Liver (tissue), 9 donors: ENCODE measurements around the gene ACSS2. TPM values are rescaled to one million over a fixed set of nuclear protein-coding genes. Genes with fewer than 3 reads are reported as not detected.
A peak's percentile ranks its signal among the peaks of the same experiment; 100 is the strongest.

Experiments
- DNase-seq: peaks from one replicate; pipeline ENCODE4 v3.0.0-alpha.2; 2017; ENCODE audit warnings: low spot score
- H3K27ac ChIP-seq, 2 donors: one replicate each; pipeline ENCODE4 v1.7.0; 2013; ENCODE audit warnings: inconsistent platforms in 2 of 2, low read length in 2 of 2, control low read depth in 1 of 2, low read depth in 1 of 2, mild to moderate bottlenecking in 1 of 2
- H3K27me3 ChIP-seq, 4 donors: one replicate each; pipeline versions ENCODE4 v1.6.1 to v1.7.0; 2013; ENCODE audit warnings: low read length in 3 of 4, inconsistent platforms in 1 of 4, mild to moderate bottlenecking in 1 of 4, moderate library complexity in 1 of 4; ENCODE audit not compliant: control insufficient read depth in 4 of 4, insufficient read depth in 4 of 4
- H3K36me3 ChIP-seq, 4 donors: one replicate each; pipeline versions ENCODE4 v1.6.1 to v1.7.0; 2013; ENCODE audit warnings: low read length in 3 of 4, mild to moderate bottlenecking in 3 of 4, low read depth in 1 of 4, moderate library complexity in 1 of 4; ENCODE audit not compliant: control insufficient read depth in 4 of 4, insufficient read depth in 3 of 4
- H3K4me1 ChIP-seq, 4 donors: one replicate each; pipeline versions ENCODE4 v1.6.1 to v1.7.0; 2013; ENCODE audit warnings: low read length in 3 of 4, mild to moderate bottlenecking in 3 of 4, moderate library complexity in 1 of 4; ENCODE audit not compliant: control insufficient read depth in 4 of 4, insufficient read depth in 4 of 4
- H3K4me3 ChIP-seq, 3 donors: one replicate each; pipeline versions ENCODE4 v1.6.1 to v1.7.0; 2013; ENCODE audit warnings: low read length in 3 of 3, control low read depth in 1 of 3, low read depth in 1 of 3, mild to moderate bottlenecking in 1 of 3
- H3K9ac ChIP-seq, 2 donors: one replicate each; pipeline ENCODE4 v1.7.0; 2013; ENCODE audit warnings: low read length in 2 of 2, mild to moderate bottlenecking in 2 of 2, moderate library complexity in 2 of 2, control low read depth in 1 of 2, low read depth in 1 of 2
- H3K9me3 ChIP-seq, 4 donors: one replicate each; pipeline versions ENCODE4 v1.6.1 to v1.7.0; 2013; ENCODE audit warnings: low read length in 3 of 4; ENCODE audit not compliant: control insufficient read depth in 4 of 4
- EGR1 ChIP-seq, 2 donors: IDR thresholded peaks; 2 replicates each; pipeline ENCODE4 v1.6.1; 2016 to 2018; ENCODE audit warnings: antibody characterized with exemption in 2 of 2, low read depth in 2 of 2
- FOXA1 ChIP-seq: IDR thresholded peaks from 2 replicates; pipeline ENCODE4 v1.6.1; 2016; ENCODE audit warnings: antibody characterized with exemption
- GABPA ChIP-seq, 2 donors: IDR thresholded peaks in 1 of 2; conservative IDR thresholded peaks in 1 of 2; 2 replicates each; pipeline ENCODE4 v1.6.1; 2016; ENCODE audit warnings: antibody characterized with exemption in 2 of 2, mild to moderate bottlenecking in 1 of 2, moderate library complexity in 1 of 2
- HNF4A ChIP-seq, 2 donors: conservative IDR thresholded peaks; 2 replicates each; pipeline ENCODE4 v1.6.1; 2016; ENCODE audit warnings: antibody characterized with exemption in 2 of 2, mild to moderate bottlenecking in 2 of 2
- HNF4G ChIP-seq: IDR thresholded peaks from 2 replicates; pipeline ENCODE4 v1.6.1; 2016; ENCODE audit warnings: antibody characterized with exemption
- NR2F2 ChIP-seq: IDR thresholded peaks from 2 replicates; pipeline ENCODE4 v1.6.1; 2016; ENCODE audit warnings: antibody characterized with exemption
- RAD21 ChIP-seq, 2 donors: IDR thresholded peaks; 2 replicates each; pipeline ENCODE4 v1.6.1; 2016; ENCODE audit warnings: antibody characterized with exemption in 2 of 2, mild to moderate bottlenecking in 2 of 2
- RXRA ChIP-seq, 2 donors: IDR thresholded peaks; 2 replicates each; pipeline ENCODE4 v1.6.1; 2017 to 2018; ENCODE audit warnings: antibody characterized with exemption in 2 of 2, mild to moderate bottlenecking in 1 of 2
- SP1 ChIP-seq: IDR thresholded peaks from 2 replicates; pipeline ENCODE4 v1.6.1; 2018; ENCODE audit warnings: antibody characterized with exemption, mild to moderate bottlenecking
- TAF1 ChIP-seq: conservative IDR thresholded peaks from 2 replicates; pipeline ENCODE4 v1.6.1; 2016; ENCODE audit warnings: antibody characterized with exemption, mild to moderate bottlenecking
- WGBS: extraction: QIAGEN DNeasy Blood & Tissue Kit; methylation state at CpG from one replicate; pipeline ENCODE4 v1.1.7; 2013; 5-methylcytosine and 5-hydroxymethylcytosine counted together
- polyA plus RNA-seq, 2 donors: library from polyadenylated mRNA; stranded (reverse) in 1 of 2; unstranded in 1 of 2; fragments of 200-250 nt in 1 of 2; fragments of >200 nt in 1 of 2; fragmentation: Nextera tagmentation in 1 of 2; extraction: Ambion mirVana in 1 of 2; gene quantifications; one replicate each; pipeline versions ENCODE4 v1.2.1 to v1.2.3, GENCODE V29; 2013 to 2015
- total RNA-seq, 2 donors: library from RNA; depleted of rRNA; stranded (reverse); fragments of >200 nt; gene quantifications; one replicate each; pipeline ENCODE4 v1.2.3, GENCODE V29; 2014
- TF ChIP-seq, protein P1 (sequence below): IDR thresholded peaks from 2 replicates; pipeline ENCODE4 v1.6.1; 2016; ENCODE audit warnings: antibody characterized with exemption
- TF ChIP-seq, protein P2 (sequence below): fragments of 150-350 bp; IDR thresholded peaks from 2 replicates; pipeline ENCODE4 v1.5.1; 2017; ENCODE audit warnings: improper control_type of control experiment, low read depth, low read length; ENCODE audit not compliant: missing input control
- TF ChIP-seq, protein P3 (sequence below): IDR thresholded peaks from 2 replicates; pipeline ENCODE4 v1.6.1; 2016; ENCODE audit warnings: antibody characterized with exemption
- donor health status: healthy.
- donor health status: healthy.
- donor health status: healthy.
- donor health status: healthy.
- donor health status: healthy.

The ACSS2 gene
- total and polyA plus RNA-seq, 4 donors = 29.8 to 260 (median 80.0) TPM

DNA sequence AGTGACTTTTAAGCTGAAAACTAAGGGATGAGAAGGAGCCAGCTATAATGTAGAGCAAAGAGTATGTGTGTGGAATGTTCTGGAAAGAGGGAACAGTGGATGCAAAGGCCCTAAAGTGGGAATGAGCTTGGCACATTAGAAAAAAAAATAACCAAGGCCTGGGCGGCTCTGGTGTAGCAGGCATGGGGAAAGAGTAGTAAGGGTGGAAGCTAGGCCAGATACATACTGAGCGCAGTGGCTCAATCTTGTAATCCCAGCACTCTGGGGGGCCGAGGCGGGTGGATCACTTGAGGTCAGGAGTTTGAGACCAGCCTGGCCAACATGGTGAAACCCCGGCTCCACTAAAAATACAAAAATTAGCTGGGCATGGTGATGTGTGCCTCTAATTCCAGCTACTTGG is 12.2 kb upstream of the ACSS2 start:
- no peak for DNase-seq
- 98% methylated on average over 5 of the region's 5 CpGs for WGBS
- no peak overlapping the region for H3K4me3 ChIP-seq
- TF ChIP-seq, protein P1, sequence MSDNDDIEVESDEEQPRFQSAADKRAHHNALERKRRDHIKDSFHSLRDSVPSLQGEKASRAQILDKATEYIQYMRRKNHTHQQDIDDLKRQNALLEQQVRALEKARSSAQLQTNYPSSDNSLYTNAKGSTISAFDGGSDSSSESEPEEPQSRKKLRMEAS = no peak
- TF ChIP-seq, protein P2, sequence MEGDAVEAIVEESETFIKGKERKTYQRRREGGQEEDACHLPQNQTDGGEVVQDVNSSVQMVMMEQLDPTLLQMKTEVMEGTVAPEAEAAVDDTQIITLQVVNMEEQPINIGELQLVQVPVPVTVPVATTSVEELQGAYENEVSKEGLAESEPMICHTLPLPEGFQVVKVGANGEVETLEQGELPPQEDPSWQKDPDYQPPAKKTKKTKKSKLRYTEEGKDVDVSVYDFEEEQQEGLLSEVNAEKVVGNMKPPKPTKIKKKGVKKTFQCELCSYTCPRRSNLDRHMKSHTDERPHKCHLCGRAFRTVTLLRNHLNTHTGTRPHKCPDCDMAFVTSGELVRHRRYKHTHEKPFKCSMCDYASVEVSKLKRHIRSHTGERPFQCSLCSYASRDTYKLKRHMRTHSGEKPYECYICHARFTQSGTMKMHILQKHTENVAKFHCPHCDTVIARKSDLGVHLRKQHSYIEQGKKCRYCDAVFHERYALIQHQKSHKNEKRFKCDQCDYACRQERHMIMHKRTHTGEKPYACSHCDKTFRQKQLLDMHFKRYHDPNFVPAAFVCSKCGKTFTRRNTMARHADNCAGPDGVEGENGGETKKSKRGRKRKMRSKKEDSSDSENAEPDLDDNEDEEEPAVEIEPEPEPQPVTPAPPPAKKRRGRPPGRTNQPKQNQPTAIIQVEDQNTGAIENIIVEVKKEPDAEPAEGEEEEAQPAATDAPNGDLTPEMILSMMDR = no peak
- TF ChIP-seq TAF1 (no peak), HNF4G (no peak), GABPA (IDR thresholded peaks at IDR 0.05 in 1 of 2, conservative IDR thresholded peaks at IDR 0.05 in 1 of 2) (no peak), EGR1 (IDR thresholded peaks at IDR 0.05; ENCODE audit: low read depth in 2 of 2) (no peak)
- TF ChIP-seq, protein P3, sequence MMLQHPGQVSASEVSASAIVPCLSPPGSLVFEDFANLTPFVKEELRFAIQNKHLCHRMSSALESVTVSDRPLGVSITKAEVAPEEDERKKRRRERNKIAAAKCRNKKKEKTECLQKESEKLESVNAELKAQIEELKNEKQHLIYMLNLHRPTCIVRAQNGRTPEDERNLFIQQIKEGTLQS = no peak
- H3K9ac ChIP-seq = no peak overlapping the region
- H3K27me3 ChIP-seq = no peaks in the 10 kb centered on the region
- H3K36me3 ChIP-seq = peaks cover 2 to 5% (median 3%) of the 10 kb centered on the region in 4 donors
- no peaks in the 10 kb centered on the region for H3K9me3 ChIP-seq
- no peaks in the 10 kb centered on the region for H3K4me1 ChIP-seq
- no peak overlapping the region for H3K27ac ChIP-seq

DNA sequence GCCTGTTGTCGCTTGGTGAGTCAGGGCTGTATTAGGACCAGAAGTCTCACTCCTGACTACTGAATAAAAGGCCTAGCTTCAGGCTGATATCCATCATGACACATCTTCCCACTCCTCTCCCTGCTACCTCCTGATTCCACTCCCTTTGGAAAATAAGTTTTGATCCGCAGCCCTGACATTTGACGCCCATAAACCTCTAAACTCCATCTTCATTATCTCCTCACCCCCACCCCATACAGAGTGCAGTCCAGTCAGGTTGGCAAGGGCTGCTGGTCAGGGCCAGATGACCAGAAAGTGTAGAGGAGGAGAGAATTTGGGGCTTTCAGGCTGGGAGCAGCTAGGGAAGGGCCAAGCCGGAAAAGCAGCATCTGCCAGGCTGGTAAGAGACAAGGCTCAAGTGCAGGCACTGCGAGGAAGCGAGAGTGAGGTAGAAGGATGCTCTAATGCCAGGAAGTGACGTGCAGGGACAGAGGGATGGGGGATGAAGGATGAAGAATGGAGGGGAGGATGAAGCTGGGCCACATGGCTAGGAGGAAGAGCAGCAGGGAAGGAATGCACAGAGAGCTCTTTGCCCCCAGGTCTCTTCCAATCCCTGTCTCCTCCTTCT is 5.0 kb upstream of the ACSS2 start:
- Histone ChIP-seq H3K9me3 (no peaks in the 10 kb centered on the region), H3K27ac (no peak overlapping the region), H3K4me3 (no peak overlapping the region), H3K9ac (no peak overlapping the region), H3K4me1 (peaks cover 2 to 41% (median 28%) of the 10 kb centered on the region in 4 donors), H3K27me3 (no peaks in the 10 kb centered on the region), H3K36me3 (no peaks in the 10 kb centered on the region)
- WGBS = 97% methylated on average over 7 of the region's 7 CpGs
- DNase-seq = no peak
- TF ChIP-seq NR2F2 = no peak

DNA sequence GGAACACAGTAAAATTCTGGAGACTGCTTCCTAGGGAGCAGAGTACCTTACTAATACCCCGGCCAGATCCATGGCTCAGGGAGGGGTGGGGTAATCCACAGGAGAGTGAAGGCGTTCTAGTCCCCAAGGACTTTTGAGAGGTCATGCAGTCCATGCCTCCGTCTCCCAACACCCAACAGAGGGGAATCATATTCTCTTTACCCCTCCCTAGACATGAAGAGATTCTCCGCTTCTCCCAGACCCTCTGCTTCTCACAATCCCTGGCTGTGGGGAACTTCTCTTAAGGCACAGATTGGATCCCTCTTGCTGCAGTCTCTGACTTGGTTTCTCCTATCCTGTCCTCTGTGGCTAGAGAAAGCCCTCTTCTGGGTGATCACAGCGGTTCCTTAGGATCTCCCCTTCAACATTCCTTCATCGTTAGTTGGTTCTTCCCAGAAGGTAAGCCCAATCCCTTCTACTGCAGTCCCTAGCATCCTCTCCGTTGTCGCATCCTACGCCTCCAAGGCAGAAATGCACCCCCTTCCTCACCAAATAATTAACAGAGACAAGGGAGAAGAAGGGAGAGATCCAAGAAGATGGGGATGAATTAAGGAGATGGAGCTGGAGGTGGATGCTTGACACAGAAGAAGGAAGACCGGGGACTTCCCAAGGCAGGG is 4.3 kb upstream of the ACSS2 start:
- H3K9ac ChIP-seq = peak overlapping the region; percentile 40 to 64
- H3K4me1 ChIP-seq = peaks cover 2 to 41% (median 29%) of the 10 kb centered on the region in 4 donors
- peak overlapping the region; percentile 59 to 73 (median 70) for H3K4me3 ChIP-seq
- TF ChIP-seq FOXA1 = no peak
- no peaks in the 10 kb centered on the region for H3K27me3 ChIP-seq
- H3K27ac ChIP-seq = no peak overlapping the region
- DNase-seq = no peak
- H3K36me3 ChIP-seq = no peaks in the 10 kb centered on the region
- no peaks in the 10 kb centered on the region for H3K9me3 ChIP-seq
- 47% methylated on average over 10 of the region's 10 CpGs for WGBS

DNA sequence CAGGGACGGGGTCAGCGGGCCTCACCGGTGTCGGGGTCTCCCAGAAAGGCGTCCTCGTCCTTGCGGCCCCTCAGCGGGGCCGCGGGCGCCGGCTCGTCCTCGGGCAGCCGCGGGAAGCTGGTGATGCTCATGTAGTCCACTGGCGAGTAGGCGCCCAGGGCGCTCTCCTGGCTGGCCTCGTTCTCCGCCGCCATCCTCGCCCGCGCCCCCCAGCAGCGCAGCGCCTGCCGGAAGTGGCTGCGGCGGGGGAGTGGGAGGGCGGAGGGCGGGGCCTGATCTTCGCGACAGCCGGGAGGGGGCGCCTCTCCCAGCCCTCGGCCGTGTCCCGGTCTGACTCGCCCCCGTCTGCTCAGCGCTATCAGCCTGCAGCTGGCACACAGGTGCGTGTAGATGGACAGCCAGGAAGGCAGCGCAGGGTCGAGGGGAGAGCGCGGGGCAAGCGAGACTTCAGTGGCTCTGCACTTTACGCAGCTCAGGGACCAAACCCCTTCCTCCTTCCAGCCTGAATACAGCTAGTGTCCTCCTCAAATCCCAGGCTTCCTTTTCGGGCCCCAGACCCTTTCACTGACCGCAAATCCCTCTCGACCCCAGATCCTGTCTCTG is 3.7 kb upstream of the ACSS2 start, which contains the start of gene GGT7:
Gene GGT7, minus strand, starts transcription at position 235 of the 603 bp plus-strand sequence. Its CDS starts 41 bp downstream, at position 194.
- Histone ChIP-seq H3K4me3 (peak within 1 kb of the TSS; percentile 59 to 73 (median 70)), H3K27ac (peak within 1 kb of the TSS in 1 of 2 donors; percentile 55), H3K9me3 (no peaks in the 10 kb centered on the region), H3K36me3 (no peaks in the 10 kb centered on the region), H3K4me1 (peaks cover 2 to 41% (median 29%) of the 10 kb centered on the region in 4 donors), H3K9ac (peak within 1 kb of the TSS; percentile 64 to 68), H3K27me3 (no peaks in the 10 kb centered on the region)
- 3% methylated on average over 52 of the region's 52 CpGs for WGBS
- peak; percentile 83 for DNase-seq
- TF ChIP-seq EGR1 (IDR thresholded peaks at IDR 0.05; ENCODE audit: low read depth in 2 of 2) (no peak), RAD21 (IDR thresholded peaks at IDR 0.05) (peak; percentile 63 to 75), SP1 (peak; percentile 44), HNF4G (no peak), RXRA (IDR thresholded peaks at IDR 0.05) (peak; percentile 13 to 68), HNF4A (conservative IDR thresholded peaks at IDR 0.05) (no peak)
- TF ChIP-seq, protein P2 = peak; percentile 49
